ENCODE data around the gene UPF2.

Gene UPF2

GRCh38 chr10:11951695-11952094 is 90.9 kb downstream of the UPF2 start:
- no peak for DNase-seq

- no peak for DNase-seq
Observed at GRCh38 chr10:11950325-11951018, 92.1 kb downstream of the UPF2 start.

GRCh38 chr10:11949152-11949551 is 93.5 kb downstream of the UPF2 start:
- no peak for DNase-seq

- DNase-seq = no peak
Observed at GRCh38 chr10:11946652-11947051, 96.0 kb downstream of the UPF2 start.

GRCh38 chr10:11936389-11937152 is 106.0 kb downstream of the UPF2 start:
- DNase-seq = no peak

DNA sequence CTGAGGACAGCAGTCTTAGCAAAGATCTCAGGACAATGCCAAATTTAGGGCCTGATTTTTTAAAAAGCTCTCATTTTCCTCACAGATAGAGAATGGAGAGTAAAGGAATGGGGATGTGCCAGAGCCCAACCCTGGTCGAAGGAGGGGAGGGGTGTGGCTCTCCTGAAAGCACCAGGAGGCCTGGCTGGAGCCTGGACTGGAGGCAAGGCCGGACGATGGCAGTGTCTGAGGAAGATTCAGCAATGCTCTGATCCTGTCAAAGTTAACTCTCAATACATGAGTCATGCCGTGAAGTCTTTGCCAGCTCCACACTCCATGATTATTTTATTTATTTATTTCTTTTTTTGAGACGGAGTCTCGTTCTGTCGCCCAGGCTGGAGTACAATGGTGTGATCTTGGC is 108.3 kb downstream of the UPF2 start:
- DNase-seq = no peak

DNA sequence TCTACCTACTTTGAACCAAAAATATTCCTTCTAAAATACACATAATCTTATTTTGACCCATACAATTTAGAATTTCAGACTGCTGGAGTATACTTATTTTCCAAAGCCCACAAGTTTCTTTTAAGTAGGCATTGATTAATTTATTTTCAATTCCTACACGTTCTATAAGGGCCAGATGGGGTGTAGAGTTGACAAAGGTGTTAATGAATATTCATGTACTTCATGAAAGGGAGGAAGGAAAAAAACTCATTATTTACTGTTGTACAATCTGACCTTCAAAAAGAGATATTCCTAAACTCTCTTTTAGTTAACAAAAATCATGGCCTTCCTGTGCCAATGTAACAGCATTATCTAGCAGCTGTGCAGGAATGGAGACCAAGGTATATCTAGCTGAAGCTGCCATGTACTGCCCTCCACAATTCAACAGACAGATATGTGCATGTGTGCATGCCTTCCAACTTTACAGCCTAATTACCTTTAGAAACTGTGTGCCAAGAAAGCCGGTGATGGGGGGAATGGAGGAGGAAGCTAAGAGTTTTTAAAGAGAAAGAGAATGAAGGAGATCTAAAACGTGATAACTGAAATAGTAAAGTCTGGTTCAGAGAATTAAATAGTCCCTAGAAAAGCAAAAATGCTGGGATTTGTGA is 108.9 kb downstream of the UPF2 start:
- no peak for DNase-seq

DNA sequence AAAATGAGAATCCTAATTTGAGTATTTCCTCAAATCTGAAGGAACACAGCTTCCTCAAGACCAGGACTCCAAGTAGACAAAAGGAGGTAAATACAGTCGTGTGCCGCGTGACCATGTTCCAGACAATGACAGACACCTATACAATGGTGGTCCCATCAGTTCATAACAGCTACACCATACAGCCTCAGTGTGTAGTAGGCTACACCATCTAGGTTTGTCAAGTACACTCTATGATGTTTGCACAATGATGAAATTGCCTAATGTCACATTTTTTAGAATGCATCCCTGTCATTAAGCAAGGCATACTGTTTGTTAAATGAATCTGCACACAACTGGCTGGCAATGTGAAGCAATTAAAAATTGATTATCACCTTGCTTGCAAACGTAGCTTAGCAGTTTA is 111.6 kb downstream of the UPF2 start:
- DNase-seq = no peak

DNA sequence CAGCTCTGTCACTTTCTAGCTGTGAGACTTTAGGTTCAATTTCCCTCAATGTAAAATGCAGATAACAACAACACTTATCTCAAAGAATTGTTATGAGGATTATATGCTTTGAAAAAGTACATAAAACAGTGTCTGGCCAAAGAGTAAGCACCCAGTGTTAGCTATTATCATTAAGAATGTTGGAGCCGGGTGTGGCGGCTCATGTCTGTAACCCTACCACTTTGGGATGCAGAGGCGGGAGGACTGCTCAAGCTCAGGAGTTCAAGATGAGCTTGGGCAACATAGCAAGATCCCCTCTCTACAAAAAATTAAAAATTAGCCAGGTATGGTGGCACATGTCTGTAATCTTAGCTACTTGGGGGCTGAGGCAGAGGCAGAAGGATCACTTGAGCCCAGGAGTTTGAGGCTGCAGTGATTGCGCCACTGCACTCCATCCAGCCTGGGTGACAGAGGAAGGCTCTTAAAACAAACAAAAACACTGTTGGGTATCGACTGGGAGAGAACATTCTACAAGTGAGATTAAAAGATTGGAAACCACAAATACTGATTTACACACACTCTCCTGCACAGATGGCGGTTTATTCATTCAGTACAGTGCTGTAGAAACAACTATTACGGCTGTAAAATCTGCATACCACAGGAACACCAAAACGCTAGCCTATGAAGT is 112.2 kb downstream of the UPF2 start:
- DNase-seq = no peak

DNA sequence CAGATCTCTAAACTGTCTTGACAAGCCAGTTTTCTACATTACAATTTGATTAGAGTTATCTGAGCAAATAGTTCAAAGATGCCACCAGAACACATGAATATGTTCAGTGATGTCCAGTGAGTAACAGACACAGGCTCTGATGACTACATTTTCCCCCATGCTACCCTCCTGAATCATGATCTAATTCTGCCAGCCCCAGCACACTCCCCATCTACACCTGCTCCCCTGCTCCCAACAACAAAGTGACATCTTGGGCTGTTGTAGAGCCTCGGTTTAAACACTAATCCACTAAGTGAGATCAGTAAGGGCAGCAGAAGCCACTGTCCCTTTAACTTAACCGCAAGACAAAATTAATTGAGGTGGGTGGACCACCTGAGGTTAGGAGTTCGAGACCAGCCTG is 114.9 kb downstream of the UPF2 start:
- no peak for DNase-seq

DNA sequence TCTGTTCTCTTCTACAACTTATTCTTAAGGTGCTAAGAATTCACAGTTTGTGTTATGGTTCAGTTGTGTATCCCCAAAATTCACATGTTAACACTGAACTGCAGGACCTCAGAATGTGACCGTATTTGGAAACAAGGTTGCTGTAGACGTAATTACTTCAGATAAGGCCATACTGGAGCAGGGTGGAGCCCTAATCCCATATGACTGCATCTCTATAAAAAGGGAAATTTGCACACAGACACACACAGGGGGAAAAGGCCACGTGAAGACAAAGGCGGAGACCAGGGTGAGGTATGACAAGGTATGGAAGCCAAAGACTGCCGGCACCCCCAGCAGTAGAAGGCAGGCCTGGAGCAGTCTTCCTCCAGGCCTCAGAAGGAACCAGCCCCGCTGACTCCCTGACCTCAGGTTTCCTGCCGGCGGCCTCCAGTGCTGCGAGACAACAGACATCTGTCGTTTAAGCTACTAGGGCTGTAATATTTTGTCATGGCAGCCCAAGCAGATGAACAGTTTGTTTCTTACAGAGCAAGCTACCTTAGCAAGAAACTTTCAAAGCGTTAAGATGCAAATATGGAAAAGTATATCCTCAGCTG is 120.7 kb downstream of the UPF2 start:
- no peak for DNase-seq

- no peak for DNase-seq
Observed at GRCh38 chr10:11919271-11919670, 123.3 kb downstream of the UPF2 start.

GRCh38 chr10:11918384-11918783 is 124.2 kb downstream of the UPF2 start:
- DNase-seq = no peak

DNA sequence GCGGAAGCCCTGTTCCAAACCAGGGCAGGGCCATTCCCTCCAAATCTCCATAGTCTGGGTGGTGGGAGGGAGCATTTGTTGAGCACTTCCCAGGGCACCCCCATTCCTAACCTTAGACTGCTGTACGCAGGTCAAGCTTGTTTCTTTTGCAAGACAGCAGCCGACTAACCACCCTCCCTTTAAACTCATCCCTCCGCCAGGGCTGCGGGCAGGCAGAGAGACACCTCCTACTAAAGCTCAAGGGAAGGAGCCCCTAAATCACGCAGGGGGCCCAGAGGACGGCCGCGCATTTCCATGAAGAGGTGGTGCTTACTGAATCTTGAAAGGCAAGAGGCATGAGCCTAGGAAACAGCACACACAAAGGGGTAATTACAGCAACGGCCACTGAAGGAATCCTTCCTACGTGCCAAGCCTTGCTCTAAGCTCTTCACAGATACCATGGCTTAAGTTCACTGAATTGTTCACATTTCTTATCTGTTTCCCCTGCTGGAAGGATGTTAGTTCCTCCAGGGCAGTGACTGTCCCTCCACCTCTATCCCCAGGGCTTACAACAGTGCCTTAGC is 129.4 kb downstream of the UPF2 start:
- no peak for DNase-seq

DNA sequence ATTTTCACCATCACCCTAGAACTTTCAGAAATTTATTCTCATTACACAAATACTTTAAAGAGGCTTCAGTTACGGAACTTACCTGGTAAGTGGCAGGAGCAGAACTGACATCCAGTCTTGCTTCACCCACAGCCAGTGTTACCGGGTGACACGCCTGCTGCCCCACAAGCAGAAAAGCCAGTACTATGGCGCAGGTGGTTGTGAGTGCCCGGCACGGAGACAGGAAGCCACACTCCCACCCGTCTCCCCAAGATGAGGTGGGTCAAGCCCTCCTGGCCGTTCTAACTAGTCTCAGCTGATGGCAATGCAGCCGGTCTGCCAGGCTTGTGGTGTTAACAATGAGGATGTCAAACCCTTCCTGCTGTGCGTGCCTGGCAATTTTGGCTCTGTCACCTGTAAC is 132.5 kb downstream of the UPF2 start:
- no peak for DNase-seq

GRCh38 chr10:11909618-11910017 is 133.0 kb downstream of the UPF2 start:
- no peak for DNase-seq

DNA sequence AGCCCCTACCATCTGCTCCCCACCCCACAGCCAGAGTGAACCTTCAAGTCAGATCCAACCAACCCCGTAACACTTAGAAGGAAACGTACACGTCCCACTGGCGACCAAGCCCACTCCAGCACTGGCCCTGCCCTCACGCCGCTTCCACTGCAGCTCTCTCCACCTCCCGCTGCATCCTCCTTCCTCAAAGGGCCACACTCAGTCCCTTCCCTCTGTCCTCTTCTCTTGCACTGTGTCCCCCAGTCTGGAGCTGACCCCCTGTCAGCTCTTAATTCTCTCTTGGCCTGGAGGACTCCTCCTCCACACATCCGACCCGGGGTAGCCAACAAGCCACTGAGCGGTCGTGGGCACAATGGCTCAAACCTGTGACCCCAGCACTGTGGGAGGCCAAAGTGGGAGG is 133.6 kb downstream of the UPF2 start:
- no peak for DNase-seq

DNA sequence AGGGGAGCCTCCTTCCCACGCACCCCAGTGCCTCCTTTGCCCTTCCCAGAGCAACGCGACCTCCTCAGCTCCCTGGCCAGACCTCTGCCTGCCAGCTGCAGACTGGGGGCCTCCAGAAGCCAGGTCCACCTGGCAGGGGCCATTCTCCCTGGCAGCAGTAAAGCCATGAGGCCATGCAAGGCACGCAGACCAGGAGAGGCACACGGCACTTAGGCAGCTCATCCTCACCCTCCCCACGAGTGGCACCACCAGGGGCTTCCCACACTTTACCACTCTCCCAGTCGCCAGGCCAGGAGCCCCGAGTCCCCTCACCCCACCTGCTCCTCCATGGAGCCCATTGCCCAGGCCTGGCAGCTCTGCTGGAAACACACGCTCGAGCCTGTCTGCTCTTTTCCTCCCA is 134.1 kb downstream of the UPF2 start:
- no peak for DNase-seq

- DNase-seq = no peak
Observed at GRCh38 chr10:11907914-11908313, 134.7 kb downstream of the UPF2 start.

DNA sequence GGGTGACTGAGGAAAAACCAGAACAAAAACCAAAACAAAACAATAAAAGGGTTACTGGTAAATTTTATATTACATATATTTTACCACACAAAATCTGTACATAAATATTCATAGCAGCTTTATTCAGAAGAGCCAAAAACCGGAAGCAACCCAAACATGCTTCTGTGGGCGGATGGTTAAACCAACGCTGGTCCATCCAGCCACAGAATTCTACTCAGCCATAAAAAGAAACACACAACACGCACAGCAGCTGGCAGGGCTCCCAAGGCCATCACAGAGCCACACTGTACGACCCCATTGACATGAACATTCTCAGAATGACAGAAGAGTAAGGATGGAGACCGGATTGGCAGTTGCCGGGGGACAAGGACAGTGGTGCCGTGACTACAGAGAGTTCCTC is 135.9 kb downstream of the UPF2 start:
- no peak for DNase-seq

DNA sequence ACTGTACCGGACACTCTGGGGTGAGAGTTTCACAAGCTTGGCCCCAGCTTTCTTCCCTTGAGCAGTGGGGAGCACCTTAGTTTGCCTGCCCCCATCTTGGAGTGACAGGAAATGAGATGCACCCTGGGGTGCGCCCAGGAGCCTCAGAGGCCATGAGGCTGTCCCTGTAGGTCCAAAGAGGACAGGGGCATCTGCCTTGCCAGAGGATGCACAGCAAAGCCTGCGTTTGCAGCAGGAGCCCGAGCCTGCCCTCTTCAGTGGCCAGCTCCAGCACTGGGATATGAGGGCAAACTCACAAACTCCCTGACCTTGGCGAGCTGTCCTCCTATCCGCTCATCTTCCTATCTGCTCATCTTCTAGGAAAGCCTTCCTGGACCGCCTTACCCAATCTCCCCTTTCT is 140.0 kb downstream of the UPF2 start:
- no peak for DNase-seq

GRCh38 chr10:11901833-11902475 is 140.7 kb downstream of the UPF2 start:
- no peak for DNase-seq

Data from NCI-H774 (cell line).